HEK293 (cell line): ENCODE measurements around the gene MADCAM1.

Source experiments
- BCL11B ChIP-seq: fragments of 450-650 bp; formaldehyde crosslinking; IDR thresholded peaks from 2 replicates; pipeline ENCODE4 v1.5.1; 2016; ENCODE audit warnings: low read depth, missing biosample characterization, missing genetic modification characterization
- GLI4 ChIP-seq: fragments of 450-650 bp; formaldehyde crosslinking; IDR thresholded peaks from 2 replicates; pipeline ENCODE4 v1.5.1; 2016; ENCODE audit warnings: missing biosample characterization, missing genetic modification characterization
- HOXD13 ChIP-seq: sonication (generic); formaldehyde crosslinking; IDR thresholded peaks from 2 replicates; pipeline ENCODE4 v1.8.0; 2022; ENCODE audit warnings: missing genetic modification reagents, borderline replicate concordance
- MYNN ChIP-seq: fragments of 450-650 bp; formaldehyde crosslinking; IDR thresholded peaks from 2 replicates; pipeline ENCODE4 v1.5.1; 2016; ENCODE audit warnings: missing biosample characterization, missing genetic modification characterization, borderline replicate concordance
- REST ChIP-seq: fragments of 450-650 bp; formaldehyde crosslinking; IDR thresholded peaks from 2 replicates; pipeline ENCODE4 v1.5.1; 2016; ENCODE audit warnings: missing biosample characterization, missing genetic modification characterization
- SALL2 ChIP-seq: fragments of 450-650 bp; formaldehyde crosslinking; IDR thresholded peaks from 2 replicates; pipeline ENCODE4 v1.5.0; 2017; ENCODE audit warnings: missing biosample characterization, mild to moderate bottlenecking, missing genetic modification characterization, borderline replicate concordance
- SCRT1 ChIP-seq: fragments of 450-650 bp; formaldehyde crosslinking; IDR thresholded peaks from 2 replicates; pipeline ENCODE4 v1.5.1; 2016; ENCODE audit warnings: missing biosample characterization, missing genetic modification characterization, borderline replicate concordance
- TCF7L2 ChIP-seq: IDR thresholded peaks from 2 replicates; pipeline ENCODE4 v1.6.1; 2011; ENCODE audit warnings: low read depth, mild to moderate bottlenecking, inconsistent platforms, low read length, moderate library complexity, borderline replicate concordance
- ZBTB44 ChIP-seq: fragments of 450-650 bp; IDR thresholded peaks from 2 replicates; pipeline ENCODE4 v1.5.1; 2018; ENCODE audit warnings: missing biosample characterization, mild to moderate bottlenecking, missing genetic modification characterization
- ZBTB6 ChIP-seq: fragments of 450-650 bp; formaldehyde crosslinking; IDR thresholded peaks from 2 replicates; pipeline ENCODE4 v1.5.1; 2017; ENCODE audit warnings: missing biosample characterization, missing genetic modification characterization
- ZNF2 ChIP-seq: fragments of 450-650 bp; formaldehyde crosslinking; IDR thresholded peaks from 2 replicates; pipeline ENCODE4 v1.5.1; 2016; ENCODE audit warnings: missing biosample characterization, missing genetic modification characterization
- ZNF274 ChIP-seq, 2 experiments: fragments of 200-500 bp in 1 of 2; fragments of 450-650 bp in 1 of 2; sonication (Bioruptor generic) in 1 of 2; formaldehyde crosslinking in 1 of 2; IDR thresholded peaks; 2 replicates each; pipeline versions ENCODE4 v1.5.1 to v1.6.1; 2014 to 2016; ENCODE audit warnings: borderline replicate concordance in 1 of 2, inconsistent platforms in 1 of 2, low read length in 1 of 2, missing biosample characterization in 1 of 2, missing genetic modification characterization in 1 of 2
- ZNF292 ChIP-seq: fragments of 450-650 bp; formaldehyde crosslinking; IDR thresholded peaks from 2 replicates; pipeline ENCODE4 v1.5.1; 2016; ENCODE audit warnings: low read depth, missing biosample characterization, missing genetic modification characterization, borderline replicate concordance
- ZNF426 ChIP-seq: fragments of 450-650 bp; formaldehyde crosslinking; IDR thresholded peaks from 2 replicates; pipeline ENCODE4 v1.5.1; 2017; ENCODE audit warnings: missing biosample characterization, missing genetic modification characterization, mild to moderate bottlenecking, inconsistent platforms, moderate library complexity
- ZNF433 ChIP-seq: fragments of 450-650 bp; formaldehyde crosslinking; IDR thresholded peaks from 2 replicates; pipeline ENCODE4 v1.5.1; 2016; ENCODE audit warnings: missing biosample characterization, missing genetic modification characterization, low read depth
- ZNF530 ChIP-seq: fragments of 450-650 bp; formaldehyde crosslinking; IDR thresholded peaks from 2 replicates; pipeline ENCODE4 v1.5.1; 2016; ENCODE audit warnings: low read depth, missing biosample characterization, missing genetic modification characterization
- ZNF558 ChIP-seq: fragments of 450-650 bp; formaldehyde crosslinking; IDR thresholded peaks from 2 replicates; pipeline ENCODE4 v1.5.1; 2016; ENCODE audit warnings: missing biosample characterization, missing genetic modification characterization
- ZNF768 ChIP-seq: fragments of 450-650 bp; formaldehyde crosslinking; IDR thresholded peaks from 2 replicates; pipeline ENCODE4 v1.5.1; 2018; ENCODE audit warnings: missing biosample characterization, mild to moderate bottlenecking, missing genetic modification characterization
- ZNF777 ChIP-seq: fragments of 450-650 bp; formaldehyde crosslinking; IDR thresholded peaks from 2 replicates; pipeline ENCODE4 v1.5.1; 2017; ENCODE audit warnings: missing biosample characterization, missing genetic modification characterization, borderline replicate concordance
- TF ChIP-seq, protein P1 (sequence below): fragments of 450-650 bp; formaldehyde crosslinking; conservative IDR thresholded peaks from 2 replicates; pipeline ENCODE4 v1.5.1; 2016; ENCODE audit warnings: low read depth, missing biosample characterization, missing genetic modification characterization
- TF ChIP-seq, protein P2 (sequence below): fragments of 450-650 bp; IDR thresholded peaks from 2 replicates; pipeline ENCODE4 v1.5.1; 2018; ENCODE audit warnings: missing biosample characterization, missing genetic modification characterization

Gene MADCAM1

GRCh38 chr19:531009-531752 is 34.9 kb downstream of the MADCAM1 start (continued):
- TF ChIP-seq REST (tag by site-specific recombination) (no peak), ZNF2 (no peak), ZNF426 (tag by site-specific recombination) (no peak), ZNF768 (no peak), ZNF558 (no peak), SCRT1 (no peak), MYNN (tag by site-specific recombination) (no peak), GLI4 (tag by site-specific recombination) (no peak), ZNF530 (tag by site-specific recombination) (no peak), ZNF274 (IDR thresholded peaks at IDR 0.05; ENCODE audit: low read length) (no peak), ZNF274 (tag by site-specific recombination; IDR thresholded peaks at IDR 0.05; ENCODE audit: borderline replicate concordance) (no peak), ZBTB6 (tag by site-specific recombination) (peak; percentile 77; the same call in 1 of the 2 replicates), ZNF292 (tag by site-specific recombination) (no peak), TCF7L2 (no peak), HOXD13 (CRISPR knock-in tag) (no peak), BCL11B (tag by site-specific recombination) (no peak), SALL2 (no peak), ZNF433 (tag by site-specific recombination) (no peak), ZNF777 (tag by site-specific recombination) (no peak), ZBTB44 (tag by site-specific recombination) (no peak)
- TF ChIP-seq, protein P1, sequence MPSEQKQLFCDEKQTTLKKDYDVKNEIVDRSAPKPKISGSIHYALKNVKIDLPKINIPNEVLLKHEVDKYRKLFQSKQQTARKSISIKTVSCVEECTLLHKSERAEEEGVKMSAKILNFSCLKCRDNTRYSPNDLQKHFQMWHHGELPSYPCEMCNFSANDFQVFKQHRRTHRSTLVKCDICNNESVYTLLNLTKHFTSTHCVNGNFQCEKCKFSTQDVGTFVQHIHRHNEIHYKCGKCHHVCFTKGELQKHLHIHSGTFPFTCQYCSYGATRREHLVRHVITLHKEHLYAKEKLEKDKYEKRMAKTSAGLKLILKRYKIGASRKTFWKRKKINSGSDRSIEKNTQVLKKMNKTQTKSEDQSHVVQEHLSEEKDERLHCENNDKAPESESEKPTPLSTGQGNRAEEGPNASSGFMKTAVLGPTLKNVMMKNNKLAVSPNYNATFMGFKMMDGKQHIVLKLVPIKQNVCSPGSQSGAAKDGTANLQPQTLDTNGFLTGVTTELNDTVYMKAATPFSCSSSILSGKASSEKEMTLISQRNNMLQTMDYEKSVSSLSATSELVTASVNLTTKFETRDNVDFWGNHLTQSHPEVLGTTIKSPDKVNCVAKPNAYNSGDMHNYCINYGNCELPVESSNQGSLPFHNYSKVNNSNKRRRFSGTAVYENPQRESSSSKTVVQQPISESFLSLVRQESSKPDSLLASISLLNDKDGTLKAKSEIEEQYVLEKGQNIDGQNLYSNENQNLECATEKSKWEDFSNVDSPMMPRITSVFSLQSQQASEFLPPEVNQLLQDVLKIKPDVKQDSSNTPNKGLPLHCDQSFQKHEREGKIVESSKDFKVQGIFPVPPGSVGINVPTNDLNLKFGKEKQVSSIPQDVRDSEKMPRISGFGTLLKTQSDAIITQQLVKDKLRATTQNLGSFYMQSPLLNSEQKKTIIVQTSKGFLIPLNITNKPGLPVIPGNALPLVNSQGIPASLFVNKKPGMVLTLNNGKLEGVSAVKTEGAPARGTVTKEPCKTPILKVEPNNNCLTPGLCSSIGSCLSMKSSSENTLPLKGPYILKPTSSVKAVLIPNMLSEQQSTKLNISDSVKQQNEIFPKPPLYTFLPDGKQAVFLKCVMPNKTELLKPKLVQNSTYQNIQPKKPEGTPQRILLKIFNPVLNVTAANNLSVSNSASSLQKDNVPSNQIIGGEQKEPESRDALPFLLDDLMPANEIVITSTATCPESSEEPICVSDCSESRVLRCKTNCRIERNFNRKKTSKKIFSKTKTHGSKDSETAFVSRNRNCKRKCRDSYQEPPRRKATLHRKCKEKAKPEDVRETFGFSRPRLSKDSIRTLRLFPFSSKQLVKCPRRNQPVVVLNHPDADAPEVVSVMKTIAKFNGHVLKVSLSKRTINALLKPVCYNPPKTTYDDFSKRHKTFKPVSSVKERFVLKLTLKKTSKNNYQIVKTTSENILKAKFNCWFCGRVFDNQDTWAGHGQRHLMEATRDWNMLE (tag by site-specific recombination) = no peak
- TF ChIP-seq, protein P2, sequence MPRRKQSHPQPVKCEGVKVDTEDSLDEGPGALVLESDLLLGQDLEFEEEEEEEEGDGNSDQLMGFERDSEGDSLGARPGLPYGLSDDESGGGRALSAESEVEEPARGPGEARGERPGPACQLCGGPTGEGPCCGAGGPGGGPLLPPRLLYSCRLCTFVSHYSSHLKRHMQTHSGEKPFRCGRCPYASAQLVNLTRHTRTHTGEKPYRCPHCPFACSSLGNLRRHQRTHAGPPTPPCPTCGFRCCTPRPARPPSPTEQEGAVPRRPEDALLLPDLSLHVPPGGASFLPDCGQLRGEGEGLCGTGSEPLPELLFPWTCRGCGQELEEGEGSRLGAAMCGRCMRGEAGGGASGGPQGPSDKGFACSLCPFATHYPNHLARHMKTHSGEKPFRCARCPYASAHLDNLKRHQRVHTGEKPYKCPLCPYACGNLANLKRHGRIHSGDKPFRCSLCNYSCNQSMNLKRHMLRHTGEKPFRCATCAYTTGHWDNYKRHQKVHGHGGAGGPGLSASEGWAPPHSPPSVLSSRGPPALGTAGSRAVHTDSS (tag by site-specific recombination) = no peak
- TF ChIP-seq, all 188 proteins: peak for 28
